OCI-LY3 (cell line): ENCODE measurements around the gene ACAN.

Experiments
- EZH2phosphoT487 ChIP-seq: fragments of 200-600 bp; shearing (Covaris generic); IDR thresholded peaks from 2 replicates; pipeline ENCODE4 v1.6.1; 2018; ENCODE audit warnings: antibody characterized with exemption, mixed run types, low read depth
- TF ChIP-seq, protein P1 (sequence below): fragments of 200-600, 300-600 bp; sonication (generic); IDR thresholded peaks from 2 replicates; pipeline ENCODE4 v1.5.1; 2014; ENCODE audit warnings: antibody characterized with exemption, low read length, low read depth

DNA sequence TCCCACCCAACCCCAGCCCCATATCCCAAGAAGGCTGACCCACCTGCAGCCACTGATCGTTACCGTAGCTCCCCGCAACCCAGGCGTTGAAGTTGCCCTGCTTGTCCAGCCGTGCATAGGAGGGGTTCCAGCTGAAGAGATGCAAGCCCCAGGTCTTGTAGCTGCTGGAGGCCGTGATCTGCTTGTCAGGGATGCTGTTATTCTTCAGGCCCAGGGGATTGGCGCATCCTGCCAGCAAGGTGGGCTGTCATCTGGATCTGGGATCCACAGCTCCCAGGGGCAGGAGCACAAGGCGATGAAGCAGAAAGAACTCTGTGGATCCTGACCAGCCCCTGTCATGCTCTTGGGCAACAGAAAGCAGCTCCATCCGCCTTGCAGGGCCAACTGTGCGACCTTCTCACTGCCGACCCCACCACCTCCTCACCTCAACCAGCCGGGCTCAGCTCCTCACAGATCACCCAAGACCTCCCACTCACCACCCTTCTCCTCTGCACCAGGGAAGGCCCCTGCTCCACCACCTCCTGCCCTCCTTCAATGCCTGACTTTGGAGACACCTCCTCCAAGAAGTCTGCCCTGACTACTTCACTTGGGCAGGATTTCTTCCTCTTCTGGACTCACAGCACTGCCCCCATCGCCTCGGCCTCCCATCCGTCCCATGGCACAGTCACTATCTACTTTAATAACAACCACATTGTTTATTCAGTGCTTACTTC, 98.4 kb downstream of the ACAN start:
- TF ChIP-seq, protein P1, sequence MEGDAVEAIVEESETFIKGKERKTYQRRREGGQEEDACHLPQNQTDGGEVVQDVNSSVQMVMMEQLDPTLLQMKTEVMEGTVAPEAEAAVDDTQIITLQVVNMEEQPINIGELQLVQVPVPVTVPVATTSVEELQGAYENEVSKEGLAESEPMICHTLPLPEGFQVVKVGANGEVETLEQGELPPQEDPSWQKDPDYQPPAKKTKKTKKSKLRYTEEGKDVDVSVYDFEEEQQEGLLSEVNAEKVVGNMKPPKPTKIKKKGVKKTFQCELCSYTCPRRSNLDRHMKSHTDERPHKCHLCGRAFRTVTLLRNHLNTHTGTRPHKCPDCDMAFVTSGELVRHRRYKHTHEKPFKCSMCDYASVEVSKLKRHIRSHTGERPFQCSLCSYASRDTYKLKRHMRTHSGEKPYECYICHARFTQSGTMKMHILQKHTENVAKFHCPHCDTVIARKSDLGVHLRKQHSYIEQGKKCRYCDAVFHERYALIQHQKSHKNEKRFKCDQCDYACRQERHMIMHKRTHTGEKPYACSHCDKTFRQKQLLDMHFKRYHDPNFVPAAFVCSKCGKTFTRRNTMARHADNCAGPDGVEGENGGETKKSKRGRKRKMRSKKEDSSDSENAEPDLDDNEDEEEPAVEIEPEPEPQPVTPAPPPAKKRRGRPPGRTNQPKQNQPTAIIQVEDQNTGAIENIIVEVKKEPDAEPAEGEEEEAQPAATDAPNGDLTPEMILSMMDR: no peak
- no peak for TF ChIP-seq EZH2phosphoT487
